H7 (cell line): ENCODE results near the gene MKLN1. TPM values are rescaled to one million over a fixed set of nuclear protein-coding genes. Genes with fewer than 3 reads are reported as not detected.

Source experiments
- DNase-seq: peaks from one replicate; pipeline ENCODE4 v3.0.0; 2012
- H3K27me3 ChIP-seq: 2 replicates; pipeline ENCODE4 v1.6.0; 2011; ENCODE audit warnings: mild to moderate bottlenecking, low read length; ENCODE audit not compliant: control insufficient read depth, insufficient read depth
- H3K36me3 ChIP-seq: replicated peaks from 2 replicates; pipeline ENCODE4 v1.5.1; 2011; ENCODE audit warnings: low read length; ENCODE audit not compliant: control insufficient read depth, insufficient read depth
- H3K4me3 ChIP-seq: 2 replicates; pipeline ENCODE4 v1.5.1; 2011; ENCODE audit warnings: low read depth, mild to moderate bottlenecking, control low read depth, low read length, moderate library complexity; ENCODE audit not compliant: insufficient read depth
- total RNA-seq: library from RNA; depleted of rRNA; stranded (reverse); fragments of >200 nt; shearing (Covaris generic); gene quantifications from 2 replicates; pipeline ENCODE4 v1.2.3, GENCODE V29; 2014; rRNA removed

The MKLN1 gene
- 22.9 and 25.8 TPM in 2 replicates for total RNA-seq

- DNase-seq = peak; percentile 95
- peak within 1 kb of the TSS; percentile 93 for H3K4me3 ChIP-seq
- no peaks in the 10 kb centered on the region for H3K27me3 ChIP-seq
- H3K36me3 ChIP-seq = peaks cover under 1% of the 10 kb centered on the region; the same call in 1 of the 2 replicates
Measured at GRCh38 chr7:131327626-131328376, at the start of gene MKLN1. Gene MKLN1, plus strand, starts transcription at chr7:131327876. Its CDS starts 24 bp downstream, at chr7:131327900.

GRCh38 chr7:131279044-131279443, 48.6 kb upstream of the MKLN1 start:
- Histone ChIP-seq H3K27me3 (no peaks in the 10 kb centered on the region), H3K36me3 (no peaks in the 10 kb centered on the region), H3K4me3 (no peak overlapping the region)
- no peak for DNase-seq

GRCh38 chr7:131281266-131282048, 46.2 kb upstream of the MKLN1 start:
- Histone ChIP-seq H3K27me3 (no peaks in the 10 kb centered on the region), H3K36me3 (no peaks in the 10 kb centered on the region), H3K4me3 (no peak overlapping the region)
- no peak for DNase-seq

GRCh38 chr7:131284702-131285419, 42.8 kb upstream of the MKLN1 start:
- Histone ChIP-seq H3K27me3 (no peaks in the 10 kb centered on the region), H3K4me3 (no peak overlapping the region), H3K36me3 (no peaks in the 10 kb centered on the region)
- DNase-seq = no peak

GRCh38 chr7:131285556-131285955, 42.1 kb upstream of the MKLN1 start:
- Histone ChIP-seq H3K27me3 (no peaks in the 10 kb centered on the region), H3K4me3 (no peak overlapping the region), H3K36me3 (no peaks in the 10 kb centered on the region)
- DNase-seq = no peak

- DNase-seq = no peak
- H3K27me3 ChIP-seq = no peaks in the 10 kb centered on the region
Measured at GRCh38 chr7:131288450-131288849, 39.2 kb upstream of the MKLN1 start.

GRCh38 chr7:131289051-131289450, 38.6 kb upstream of the MKLN1 start:
- DNase-seq = no peak
- Histone ChIP-seq H3K36me3 (no peaks in the 10 kb centered on the region), H3K4me3 (no peak overlapping the region), H3K27me3 (no peaks in the 10 kb centered on the region)

More at GRCh38 chr7:131288450-131288849, 39.2 kb upstream of the MKLN1 start:
- no peak overlapping the region for H3K4me3 ChIP-seq
- H3K36me3 ChIP-seq = no peaks in the 10 kb centered on the region

GRCh38 chr7:131292141-131292905, 35.4 kb upstream of the MKLN1 start:
- DNase-seq = no peak
- no peaks in the 10 kb centered on the region for H3K36me3 ChIP-seq
- H3K4me3 ChIP-seq = no peak overlapping the region

GRCh38 chr7:131293018-131293417, 34.7 kb upstream of the MKLN1 start:
- no peaks in the 10 kb centered on the region for H3K36me3 ChIP-seq
- no peak overlapping the region for H3K4me3 ChIP-seq
- no peaks in the 10 kb centered on the region for H3K27me3 ChIP-seq
- DNase-seq = no peak

More at GRCh38 chr7:131292141-131292905, 35.4 kb upstream of the MKLN1 start:
- H3K27me3 ChIP-seq = no peaks in the 10 kb centered on the region

GRCh38 chr7:131294553-131294952, 33.1 kb upstream of the MKLN1 start:
- no peaks in the 10 kb centered on the region for H3K27me3 ChIP-seq
- H3K4me3 ChIP-seq = no peak overlapping the region
- no peaks in the 10 kb centered on the region for H3K36me3 ChIP-seq
- no peak for DNase-seq

GRCh38 chr7:131298608-131298992, 29.1 kb upstream of the MKLN1 start:
- H3K4me3 ChIP-seq = no peak overlapping the region
- no peaks in the 10 kb centered on the region for H3K36me3 ChIP-seq
- no peaks in the 10 kb centered on the region for H3K27me3 ChIP-seq
- no peak for DNase-seq

- Histone ChIP-seq H3K27me3 (no peaks in the 10 kb centered on the region), H3K36me3 (no peaks in the 10 kb centered on the region), H3K4me3 (no peak overlapping the region)
- DNase-seq = no peak
Measured at GRCh38 chr7:131299074-131299473, 28.6 kb upstream of the MKLN1 start.

- no peak for DNase-seq
- H3K27me3 ChIP-seq = no peaks in the 10 kb centered on the region
- no peak overlapping the region for H3K4me3 ChIP-seq
- H3K36me3 ChIP-seq = no peaks in the 10 kb centered on the region
Measured at GRCh38 chr7:131300078-131300477, 27.6 kb upstream of the MKLN1 start.
